ENCODE measurements around the gene COQ6. TPM values are rescaled to one million over a fixed set of nuclear protein-coding genes. Genes with fewer than 3 reads are reported as not detected.

COQ6 gene
- total RNA-seq, 4 donors from 2014 or later: 42.0 to 72.6 (median 55.0) TPM

- Histone ChIP-seq H3K27me3 (no peaks in the 10 kb centered on the region), H3K4me3 (no peak overlapping the region), H3K9me3 (no peaks in the 10 kb centered on the region), H3K36me3 (peaks cover 3 to 91% (median 3%) of the 10 kb centered on the region in 3 donors), H3K27ac (no peak overlapping the region), H3K4me1 (no peaks in the 10 kb centered on the region)
- DNase-seq: no peak
- TF ChIP-seq POLR2A (IDR thresholded peaks at IDR 0.05): no peak
- TF ChIP-seq CTCF (IDR thresholded peaks at IDR 0.05): no peak
Observed at GRCh38 chr14:73924337-73924736, 25.8 kb upstream of the COQ6 start.

- Histone ChIP-seq H3K27ac (no peak overlapping the region), H3K4me3 (no peak overlapping the region), H3K27me3 (no peaks in the 10 kb centered on the region), H3K9me3 (no peaks in the 10 kb centered on the region), H3K36me3 (peaks cover 0 to 83% (median 4%) of the 10 kb centered on the region in 3 donors), H3K4me1 (no peaks in the 10 kb centered on the region)
- TF ChIP-seq POLR2A (IDR thresholded peaks at IDR 0.05) (no peak), CTCF (IDR thresholded peaks at IDR 0.05) (peak in 3 of 6 experiments; percentile 30 to 41 (median 32))
- no peak for DNase-seq
Observed at GRCh38 chr14:73935666-73936065, 14.4 kb upstream of the COQ6 start.

GRCh38 chr14:73936548-73936947 is 13.6 kb upstream of the COQ6 start:
- H3K9me3 ChIP-seq: no peaks in the 10 kb centered on the region
- TF ChIP-seq CTCF (IDR thresholded peaks at IDR 0.05) (no peak), POLR2A (IDR thresholded peaks at IDR 0.05) (no peak)
- no peak overlapping the region for H3K27ac ChIP-seq
- DNase-seq: no peak
- H3K27me3 ChIP-seq: no peaks in the 10 kb centered on the region
- H3K4me1 ChIP-seq: no peaks in the 10 kb centered on the region
- peaks cover 0 to 80% (median 4%) of the 10 kb centered on the region in 3 donors for H3K36me3 ChIP-seq
- no peak overlapping the region for H3K4me3 ChIP-seq

- Histone ChIP-seq H3K9me3 (no peaks in the 10 kb centered on the region), H3K27ac (no peak overlapping the region), H3K4me3 (no peak overlapping the region), H3K4me1 (no peaks in the 10 kb centered on the region), H3K36me3 (peaks cover 0 to 79% (median 4%) of the 10 kb centered on the region in 3 donors), H3K27me3 (no peaks in the 10 kb centered on the region)
- no peak for DNase-seq
- TF ChIP-seq CTCF (IDR thresholded peaks at IDR 0.05) (no peak), POLR2A (IDR thresholded peaks at IDR 0.05) (no peak)
Observed at GRCh38 chr14:73937012-73937411, 13.1 kb upstream of the COQ6 start.

GRCh38 chr14:73942180-73942579 is 7.9 kb upstream of the COQ6 start:
- Histone ChIP-seq H3K4me1 (peaks cover 0 to 18% (median 0%) of the 10 kb centered on the region in 4 donors), H3K27ac (no peak overlapping the region), H3K9me3 (no peaks in the 10 kb centered on the region), H3K4me3 (no peak overlapping the region), H3K27me3 (no peaks in the 10 kb centered on the region), H3K36me3 (peaks cover 0 to 60% (median 0%) of the 10 kb centered on the region in 3 donors)
- no peak for DNase-seq
- no peak for TF ChIP-seq CTCF (IDR thresholded peaks at IDR 0.05)

- no peak overlapping the region for H3K4me3 ChIP-seq
- no peak overlapping the region for H3K27ac ChIP-seq
- H3K27me3 ChIP-seq: no peaks in the 10 kb centered on the region
- no peak for TF ChIP-seq POLR2A (IDR thresholded peaks at IDR 0.05)
- no peak for TF ChIP-seq CTCF (IDR thresholded peaks at IDR 0.05)
- peaks cover 0 to 55% (median 0%) of the 10 kb centered on the region in 3 donors for H3K36me3 ChIP-seq
- H3K4me1 ChIP-seq: peaks cover 0 to 18% (median 0%) of the 10 kb centered on the region in 4 donors
- H3K9me3 ChIP-seq: no peaks in the 10 kb centered on the region
- DNase-seq: peak in 1 of 3 donors; percentile 47
Observed at GRCh38 chr14:73943083-73943482, 7.0 kb upstream of the COQ6 start.

Data from Peyer's patch (tissue), 4 donors.